SIG-M5 (cell line): ENCODE data around the gene USHBP1.
A peak's percentile ranks its signal among the peaks of the same experiment; 100 is the strongest.
"Not testable (repeated sequence)": the region's sequence is repeated elsewhere in the genome, so short reads cannot be mapped to it uniquely, and the experiment has no call there.

ENCODE experiments used
- DNase-seq: peaks from one replicate; lab custom pipeline; 2025; lab: John Stamatoyannopoulos, UW

The USHBP1 gene

GRCh38 chr19:17264641-17264979, at the start of gene USHBP1:
USHBP1 (minus strand) TSS chr19:17264745; CDS start chr19:17264299, 446 bp downstream.
- no peak for DNase-seq

- no peak for DNase-seq
Measured at GRCh38 chr19:17314007-17314593, 49.6 kb upstream of the USHBP1 start.

- no peak for DNase-seq
Measured at GRCh38 chr19:17312189-17313113, 47.9 kb upstream of the USHBP1 start.

DNA sequence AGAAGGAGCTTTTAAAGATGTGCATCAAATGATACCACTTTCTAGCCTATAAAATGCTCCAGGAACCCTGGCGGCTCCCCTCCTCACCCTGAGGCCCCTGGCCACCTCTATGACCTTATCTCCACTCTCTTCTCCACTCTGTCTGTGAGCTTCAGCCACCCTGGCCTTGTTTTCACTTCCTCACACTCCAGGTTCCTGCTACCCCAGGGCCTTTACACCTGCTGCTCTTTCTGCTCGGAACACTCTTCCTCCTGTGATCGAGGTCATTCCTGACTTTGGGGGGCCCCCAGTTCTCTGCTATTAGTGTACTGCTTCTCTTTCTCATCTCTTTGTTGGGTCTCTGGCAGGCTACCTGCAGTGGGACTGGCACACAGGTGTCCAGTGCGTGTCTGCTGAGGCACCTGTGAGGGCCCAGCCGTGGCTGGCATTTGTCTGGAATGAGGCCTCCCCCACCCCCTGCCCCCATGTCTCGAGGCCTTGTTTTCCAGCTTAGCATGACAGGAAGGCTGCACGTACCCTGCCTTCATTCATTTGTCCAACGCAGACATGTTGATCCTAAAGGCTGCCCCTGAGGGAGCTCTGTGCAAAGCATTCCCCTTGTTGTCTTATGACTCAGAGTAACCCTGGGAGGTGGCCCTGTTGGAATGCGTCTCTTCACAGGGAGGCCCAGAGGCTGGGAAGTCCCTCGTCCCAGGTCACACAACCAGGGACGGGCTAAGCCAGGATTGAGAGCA, 47.1 kb upstream of the USHBP1 start:
- DNase-seq = no peak

DNA sequence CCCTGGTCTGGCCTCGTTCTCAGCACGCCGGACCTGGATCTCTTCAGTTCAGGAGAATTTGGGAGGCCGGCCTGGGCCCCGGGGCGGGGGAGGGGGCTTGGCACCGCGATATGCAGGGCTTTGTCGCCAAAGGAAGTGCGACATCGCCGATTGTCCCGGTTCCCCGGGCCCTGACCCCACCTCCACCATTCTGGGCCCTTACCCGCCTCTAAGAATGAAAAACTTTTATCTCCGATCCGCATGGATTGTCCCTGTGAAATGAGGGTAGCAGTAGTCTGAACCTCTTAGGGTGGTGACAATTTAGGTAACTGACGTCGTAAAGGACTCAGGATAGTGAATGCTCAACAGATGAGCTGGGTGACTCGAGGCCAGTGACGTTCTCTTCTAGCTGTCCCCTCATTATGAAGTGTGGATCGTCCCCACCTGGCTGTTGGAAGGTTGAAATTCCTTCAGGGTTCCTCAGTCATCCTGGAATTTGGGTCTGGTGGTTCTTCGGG, 45.5 kb upstream of the USHBP1 start:
- no peak for DNase-seq

- peak; percentile 98 for DNase-seq
Measured at GRCh38 chr19:17309198-17309964, 44.8 kb upstream of the USHBP1 start, which contains the start of gene DDA1. DDA1 (plus strand) TSS chr19:17309563; CDS start chr19:17309655, 92 bp downstream.

- no peak for DNase-seq
Measured at GRCh38 chr19:17307876-17308377, 43.4 kb upstream of the USHBP1 start.

GRCh38 chr19:17306285-17306714, 41.8 kb upstream of the USHBP1 start:
- no peak for DNase-seq

DNA sequence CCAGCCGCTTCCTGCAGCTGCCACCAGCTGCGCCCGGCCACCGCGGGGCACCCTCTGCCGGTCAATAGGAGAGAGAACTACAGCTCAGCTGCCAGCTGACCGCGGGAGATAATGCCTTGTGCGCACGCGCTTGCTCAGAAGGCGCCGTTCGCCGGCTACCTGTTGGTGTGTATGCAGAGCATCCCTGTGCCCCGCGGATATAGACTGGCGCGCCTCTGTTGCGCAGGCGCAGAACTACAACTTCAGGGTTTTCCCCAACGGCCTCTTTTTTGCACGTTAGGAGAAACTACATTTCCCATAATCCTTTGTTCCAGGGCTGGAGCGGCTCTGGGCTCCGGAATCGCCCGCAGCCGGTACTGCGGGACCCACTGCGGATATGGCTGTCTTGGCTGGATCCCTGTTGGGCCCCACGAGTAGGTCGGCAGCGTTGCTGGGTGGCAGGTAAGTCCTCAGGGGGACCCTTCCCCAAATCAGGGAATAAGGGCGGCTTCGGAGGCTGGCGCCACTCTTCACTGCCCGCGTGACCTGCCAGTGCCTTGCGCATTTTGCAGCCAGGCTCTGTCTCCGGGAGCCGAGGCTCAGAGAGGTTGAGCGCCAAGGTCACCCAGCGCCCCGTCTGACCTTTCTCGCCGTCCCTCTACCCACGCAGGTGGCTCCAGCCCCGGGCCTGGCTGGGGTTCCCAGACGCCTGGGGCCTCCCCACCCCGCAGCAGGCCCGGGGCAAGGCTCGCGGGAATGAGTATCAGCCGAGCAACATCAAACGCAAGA, 41.2 kb upstream of the USHBP1 start, which contains the start of gene MRPL34:
Gene MRPL34 (plus strand): TSS at position 356 of the 768 bp plus-strand sequence. CDS start 21 bp downstream, at position 377.
- peak; percentile 97 for DNase-seq

GRCh38 chr19:17305216-17305516, 40.6 kb upstream of the USHBP1 start:
- DNase-seq = no peak

GRCh38 chr19:17304386-17305215, 40.1 kb upstream of the USHBP1 start:
- DNase-seq = no peak

DNA sequence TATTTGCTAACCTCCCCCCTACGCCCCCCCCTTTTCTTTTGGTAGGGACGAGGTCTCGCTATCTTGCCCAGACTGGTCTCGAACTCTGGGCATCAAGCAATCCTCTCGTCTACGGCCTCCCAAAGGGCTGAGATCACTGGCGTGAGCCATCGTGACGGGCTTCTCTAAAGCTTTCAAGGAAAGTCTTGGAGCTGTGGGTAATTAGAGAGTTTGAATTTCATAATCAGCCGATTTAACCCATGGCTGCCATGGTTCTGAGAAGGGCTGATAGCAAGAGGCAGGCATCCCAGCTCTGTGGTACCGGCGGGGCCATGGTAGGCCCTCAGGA, 39.4 kb upstream of the USHBP1 start:
- DNase-seq = no peak

DNA sequence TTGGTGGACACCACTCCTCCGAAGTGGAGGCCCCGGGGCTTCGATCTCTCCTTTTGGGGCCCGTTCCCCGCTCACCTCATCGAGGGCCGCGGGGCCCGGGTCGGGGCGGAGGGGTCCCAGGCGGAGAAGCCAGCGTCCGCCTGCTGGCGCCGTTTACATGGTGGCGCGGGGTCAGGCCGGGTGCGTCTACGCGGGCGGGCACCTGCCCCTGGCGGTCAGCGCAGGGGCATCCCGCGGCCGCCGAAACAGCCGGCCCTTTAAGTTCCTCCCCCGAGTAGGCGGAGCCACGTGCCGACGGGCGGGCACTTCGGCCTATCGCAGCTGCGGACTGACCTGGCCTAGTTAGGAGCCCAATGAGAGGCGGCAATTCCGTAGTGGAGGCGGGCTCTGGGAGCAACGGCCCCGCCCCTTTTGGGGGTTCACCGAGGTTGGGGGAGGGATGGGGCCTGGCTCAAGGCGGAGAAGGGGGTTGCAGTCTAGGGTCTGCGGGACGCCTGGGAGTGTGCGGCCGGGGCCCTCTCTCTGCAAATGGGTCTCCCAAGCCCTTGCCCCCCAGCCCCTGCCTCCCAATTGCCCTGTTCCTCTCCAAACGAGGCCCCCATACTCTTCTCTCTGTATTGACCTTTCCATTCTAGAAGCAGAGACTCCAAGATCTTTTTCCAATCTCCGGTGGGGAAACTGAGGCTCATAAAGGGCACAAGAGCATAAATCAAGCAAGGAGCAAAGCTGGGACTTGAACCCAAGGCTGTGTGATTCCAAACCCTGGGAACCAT, 38.8 kb upstream of the USHBP1 start, which contains the start of gene ABHD8:
Gene ABHD8 (minus strand): TSS at position 259 of the 773 bp plus-strand sequence. CDS start 1,809 bp downstream, outside the sequence.
- no peak for DNase-seq

DNA sequence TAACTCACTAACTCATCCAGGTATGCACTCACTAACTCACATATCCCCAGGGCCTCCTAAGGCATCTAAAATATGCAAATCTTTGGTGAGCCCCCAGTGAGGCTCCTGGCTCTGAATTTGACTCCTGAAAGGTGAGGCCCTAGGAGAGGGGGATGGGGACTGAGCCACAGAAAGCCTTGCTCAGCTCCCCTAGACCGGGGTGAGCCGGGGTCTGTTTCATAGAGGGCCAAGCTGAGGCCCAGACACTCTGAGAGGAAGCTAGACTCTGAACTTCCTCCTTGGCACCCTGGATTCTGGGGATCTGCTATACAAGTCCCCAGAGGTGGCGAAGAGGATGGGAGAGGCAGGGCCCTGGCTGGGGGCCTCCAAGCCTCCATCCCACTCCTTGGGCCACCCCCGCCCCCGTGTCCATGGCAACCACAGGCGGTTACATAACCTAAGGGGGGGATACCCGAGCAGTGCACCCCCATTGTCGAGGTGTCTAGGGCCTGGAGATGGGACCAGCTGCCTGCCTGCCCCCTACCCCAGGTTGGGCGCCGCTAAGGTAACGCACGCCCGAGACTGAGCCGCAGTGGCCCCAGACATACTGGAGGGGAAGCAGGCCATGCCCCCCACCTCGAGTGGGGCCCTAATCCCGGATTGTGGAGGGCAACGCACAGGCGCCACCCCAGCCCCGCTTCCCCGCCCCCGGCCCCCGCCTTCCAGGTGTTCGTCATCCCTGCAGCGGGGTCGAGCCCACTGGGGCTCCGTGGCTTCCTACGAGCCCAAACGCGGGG, 38.0 kb upstream of the USHBP1 start:
- no peak for DNase-seq

DNA sequence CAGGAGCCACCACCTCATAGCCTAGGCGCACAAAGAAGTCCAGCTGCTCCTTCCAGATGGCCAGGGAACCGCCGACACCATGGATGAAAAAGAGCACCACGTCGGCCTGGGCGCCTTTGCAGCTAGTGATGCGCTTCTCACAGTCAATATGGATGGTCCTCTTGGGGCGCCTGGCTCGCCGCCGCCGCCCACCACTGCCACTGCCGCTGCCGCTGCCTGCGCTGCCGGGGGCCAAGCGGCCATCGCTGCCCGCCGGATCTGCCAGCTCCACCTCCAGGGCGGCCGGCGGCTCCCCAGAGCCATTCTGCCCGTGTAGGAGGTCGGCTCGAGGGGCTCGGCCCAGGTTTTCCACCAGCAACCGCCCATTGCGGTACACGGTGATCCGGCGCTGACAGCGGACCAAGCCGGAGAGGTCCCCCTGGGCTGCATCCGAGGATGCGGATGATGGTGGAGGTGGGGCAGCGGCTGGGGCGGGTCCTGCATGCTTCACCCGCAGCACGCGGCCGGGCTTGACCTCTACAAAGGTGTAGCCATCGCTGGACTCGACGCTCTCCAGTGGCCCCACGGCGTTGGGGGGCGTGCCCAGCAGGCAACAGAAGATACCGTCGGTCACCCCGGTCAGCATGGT, 36.6 kb upstream of the USHBP1 start:
- DNase-seq = no peak

DNA sequence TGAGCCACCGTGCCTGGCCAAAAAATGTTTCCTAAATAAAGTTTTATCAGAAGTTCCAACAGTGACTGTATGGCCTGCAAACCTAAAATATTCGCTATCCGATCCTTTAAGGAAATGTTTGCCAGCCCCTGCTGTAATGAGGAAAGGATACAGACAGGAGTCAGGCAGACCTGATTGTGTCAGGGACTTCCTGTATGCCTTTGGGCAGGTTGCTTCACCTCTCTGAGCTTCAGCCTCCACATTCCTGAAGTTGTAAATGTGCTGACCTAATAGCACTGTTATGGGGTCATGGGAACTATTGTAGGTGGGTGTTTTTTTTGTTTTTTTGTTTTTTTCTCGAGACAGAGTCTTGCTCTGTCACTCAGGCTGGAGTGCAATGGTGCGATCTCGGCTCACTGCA, 32.4 kb upstream of the USHBP1 start:
- no peak for DNase-seq

- no peak for DNase-seq
Measured at GRCh38 chr19:17296273-17296672, 31.7 kb upstream of the USHBP1 start.

GRCh38 chr19:17295551-17295950, 31.0 kb upstream of the USHBP1 start:
- DNase-seq = not testable (repeated sequence)
